ENCODE measurements around the gene ST3GAL4.

ST3GAL4 gene

DNA sequence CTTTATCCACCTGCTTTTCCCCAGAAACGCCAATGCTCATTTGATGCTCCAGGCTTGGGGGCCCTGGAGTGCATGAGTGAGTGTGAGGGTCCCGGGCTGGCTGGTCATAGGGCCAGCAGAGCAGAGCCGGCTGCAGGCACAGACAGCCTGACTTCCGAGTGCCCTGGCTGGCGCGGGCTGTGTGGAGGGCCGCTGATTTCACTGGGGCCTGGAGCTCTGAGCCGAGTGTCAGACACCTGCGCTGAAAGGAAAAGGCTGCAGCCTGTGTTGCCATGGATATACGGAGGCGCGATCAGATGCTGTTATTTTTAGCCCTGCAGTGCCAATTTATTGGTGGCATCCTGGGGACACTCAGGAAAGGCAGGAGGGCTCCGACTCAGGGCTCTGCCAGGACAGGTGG is 87.6 kb downstream of the ST3GAL4 start:
- TF ChIP-seq, protein P1, sequence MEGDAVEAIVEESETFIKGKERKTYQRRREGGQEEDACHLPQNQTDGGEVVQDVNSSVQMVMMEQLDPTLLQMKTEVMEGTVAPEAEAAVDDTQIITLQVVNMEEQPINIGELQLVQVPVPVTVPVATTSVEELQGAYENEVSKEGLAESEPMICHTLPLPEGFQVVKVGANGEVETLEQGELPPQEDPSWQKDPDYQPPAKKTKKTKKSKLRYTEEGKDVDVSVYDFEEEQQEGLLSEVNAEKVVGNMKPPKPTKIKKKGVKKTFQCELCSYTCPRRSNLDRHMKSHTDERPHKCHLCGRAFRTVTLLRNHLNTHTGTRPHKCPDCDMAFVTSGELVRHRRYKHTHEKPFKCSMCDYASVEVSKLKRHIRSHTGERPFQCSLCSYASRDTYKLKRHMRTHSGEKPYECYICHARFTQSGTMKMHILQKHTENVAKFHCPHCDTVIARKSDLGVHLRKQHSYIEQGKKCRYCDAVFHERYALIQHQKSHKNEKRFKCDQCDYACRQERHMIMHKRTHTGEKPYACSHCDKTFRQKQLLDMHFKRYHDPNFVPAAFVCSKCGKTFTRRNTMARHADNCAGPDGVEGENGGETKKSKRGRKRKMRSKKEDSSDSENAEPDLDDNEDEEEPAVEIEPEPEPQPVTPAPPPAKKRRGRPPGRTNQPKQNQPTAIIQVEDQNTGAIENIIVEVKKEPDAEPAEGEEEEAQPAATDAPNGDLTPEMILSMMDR (IDR thresholded peaks at IDR 0.05; ENCODE audit: extremely low read depth, insufficient read depth, missing control alignments) = no peak
- no peak for DNase-seq (ENCODE audit: low spot score)
- in situ Hi-C loops (cut with MboI; ENCODE audit: low pct_unique_long_range_greater_than_20kb, low sequenced_read_pairs, unreplicated experiment) = loop anchor here (25.0 kb wide), 2 partner anchors 544 to 894 kb away; no protein-coding TSS in a partner anchor

DNA sequence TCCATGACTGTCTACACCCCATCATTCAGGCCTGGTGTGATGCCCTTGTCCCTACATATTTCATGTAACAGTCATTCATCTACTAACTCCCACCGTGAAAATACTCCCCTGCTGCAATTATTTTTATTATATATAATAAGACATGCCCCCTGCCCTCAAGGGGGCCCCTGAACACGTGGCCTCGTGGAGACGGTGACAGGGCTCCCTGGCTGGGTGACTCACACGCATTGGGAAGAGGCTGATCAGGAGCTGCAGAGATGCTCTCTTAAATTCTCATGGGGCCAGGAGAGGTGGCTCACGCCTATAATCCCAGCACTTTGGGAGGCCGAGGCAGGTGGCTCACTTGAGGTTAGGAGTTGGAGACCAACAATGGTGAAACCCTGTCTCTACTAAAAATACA is 88.6 kb downstream of the ST3GAL4 start:
- TF ChIP-seq, protein P1 (IDR thresholded peaks at IDR 0.05; ENCODE audit: extremely low read depth, insufficient read depth, missing control alignments) = no peak
- DNase-seq (ENCODE audit: low spot score) = no peak
- in situ Hi-C loops (cut with MboI; ENCODE audit: low pct_unique_long_range_greater_than_20kb, low sequenced_read_pairs, unreplicated experiment) = loop anchor here (25.0 kb wide), 2 partner anchors 543 to 893 kb away; no protein-coding TSS in a partner anchor

DNA sequence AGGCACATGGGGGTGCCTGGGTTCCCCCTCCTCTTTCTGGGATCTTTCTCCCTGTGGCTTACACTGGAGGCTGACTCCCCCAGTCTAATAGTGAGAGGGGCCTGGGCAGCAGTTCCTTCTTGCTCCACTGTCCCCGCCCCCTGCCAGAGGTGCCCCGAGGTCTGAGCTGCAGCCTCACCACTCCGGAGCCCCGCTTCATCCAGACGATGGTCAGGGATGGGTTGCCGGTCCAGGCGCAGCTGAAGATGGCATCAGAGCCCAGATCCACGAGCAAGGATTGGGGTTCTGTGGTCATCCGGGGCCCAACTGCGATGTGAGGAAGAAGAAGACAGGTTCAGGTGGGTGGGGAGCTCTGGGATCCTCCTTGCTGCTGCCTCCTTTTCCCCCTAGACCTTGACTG is 91.1 kb downstream of the ST3GAL4 start:
- DNase-seq (ENCODE audit: low spot score) = no peak
- in situ Hi-C loops (cut with MboI; ENCODE audit: low pct_unique_long_range_greater_than_20kb, low sequenced_read_pairs, unreplicated experiment) = loop anchor here (25.0 kb wide), 2 partner anchors 541 to 891 kb away; no protein-coding TSS in a partner anchor
- TF ChIP-seq, protein P1 (IDR thresholded peaks at IDR 0.05; ENCODE audit: extremely low read depth, insufficient read depth, missing control alignments) = no peak

DNA sequence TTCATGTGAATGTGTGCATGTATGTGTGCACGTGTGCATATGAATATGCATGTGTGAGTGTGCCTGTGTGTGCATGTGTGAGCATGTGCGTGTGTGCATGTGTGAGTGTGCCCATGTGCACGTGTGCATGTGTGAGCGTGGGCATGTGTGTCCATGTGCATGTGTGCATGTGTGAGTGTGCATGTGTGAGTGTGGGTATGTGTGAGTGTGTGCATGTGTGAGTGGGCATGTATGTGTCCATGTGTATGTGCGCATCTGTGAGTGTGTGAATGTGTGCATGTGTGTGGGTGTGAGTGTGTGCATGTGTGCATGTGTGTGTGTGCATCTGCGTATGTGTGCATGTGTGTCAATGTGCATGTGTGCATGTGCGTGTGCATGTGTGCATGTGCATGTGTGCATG is 94.7 kb downstream of the ST3GAL4 start:
- TF ChIP-seq, protein P1 (IDR thresholded peaks at IDR 0.05; ENCODE audit: extremely low read depth, insufficient read depth, missing control alignments) = no peak
- DNase-seq (ENCODE audit: low spot score) = no peak
- in situ Hi-C loops (cut with MboI; ENCODE audit: low pct_unique_long_range_greater_than_20kb, low sequenced_read_pairs, unreplicated experiment) = no loop called here

DNA sequence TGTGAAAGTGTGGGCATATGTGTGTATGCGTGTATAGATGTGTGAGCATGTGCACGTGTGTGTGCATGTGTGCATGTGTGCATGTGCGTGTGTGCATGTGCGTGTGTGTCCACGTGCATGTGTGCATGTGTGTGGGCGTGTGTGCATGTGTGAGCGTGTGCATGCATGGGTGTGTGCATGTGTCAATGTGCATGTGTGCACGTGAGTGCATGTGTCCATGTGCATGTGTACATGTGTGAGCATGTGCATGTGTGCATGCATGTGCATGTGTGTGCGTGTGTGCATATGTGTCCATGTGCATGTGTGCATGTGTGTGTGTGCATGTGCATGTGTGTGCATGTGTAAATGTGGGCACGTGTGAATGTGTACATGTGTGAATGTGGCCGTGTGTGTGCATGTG is 95.3 kb downstream of the ST3GAL4 start:
- DNase-seq (ENCODE audit: low spot score) = no peak
- in situ Hi-C loops (cut with MboI; ENCODE audit: low pct_unique_long_range_greater_than_20kb, low sequenced_read_pairs, unreplicated experiment) = no loop called here
- TF ChIP-seq, protein P1 (IDR thresholded peaks at IDR 0.05; ENCODE audit: extremely low read depth, insufficient read depth, missing control alignments) = no peak

DNA sequence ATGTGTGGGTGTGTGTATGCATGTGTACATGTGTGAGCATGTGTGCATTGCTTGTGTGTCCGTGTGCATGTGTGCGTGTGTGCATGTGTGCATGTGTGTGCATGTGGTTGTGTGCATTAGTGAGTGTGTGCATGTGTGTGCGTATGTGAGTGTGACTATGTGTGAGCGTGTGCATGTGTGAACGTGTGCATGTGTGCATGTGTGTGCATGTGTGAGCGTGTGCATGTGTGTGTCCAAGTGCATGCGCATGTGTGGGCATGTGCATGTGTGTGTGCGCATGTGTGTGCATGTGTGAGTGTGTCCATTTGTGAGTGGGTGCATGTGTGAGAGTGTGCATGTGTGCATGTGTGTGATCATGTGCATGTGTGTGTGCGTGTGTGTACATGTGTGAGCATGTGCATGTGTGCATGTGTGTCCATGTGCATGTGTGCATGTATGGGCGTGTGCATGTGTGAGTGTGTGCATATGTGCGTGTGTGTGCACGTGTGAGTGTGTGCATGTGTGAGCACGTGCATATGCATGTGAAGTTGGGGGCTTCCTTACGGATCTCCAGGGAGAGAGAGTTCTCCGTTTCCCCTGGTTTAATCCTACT is 95.8 kb downstream of the ST3GAL4 start:
- DNase-seq (ENCODE audit: low spot score) = no peak
- TF ChIP-seq, protein P1 (IDR thresholded peaks at IDR 0.05; ENCODE audit: extremely low read depth, insufficient read depth, missing control alignments) = no peak
- in situ Hi-C loops (cut with MboI; ENCODE audit: low pct_unique_long_range_greater_than_20kb, low sequenced_read_pairs, unreplicated experiment) = no loop called here

All from GM13977 (cell line).